Measurements from ENCODE around the gene PHC3.
"Not testable (repeated sequence)": the region's sequence is repeated elsewhere in the genome, so short reads cannot be mapped to it uniquely, and the experiment has no call there.

PHC3 gene

GRCh38 chr3:170128259-170128976 is 53.1 kb downstream of the PHC3 start:
- DNase-seq = no peak

- DNase-seq = no peak
Measured at GRCh38 chr3:170117134-170117533, 64.4 kb downstream of the PHC3 start.

GRCh38 chr3:170114165-170114564 is 67.4 kb downstream of the PHC3 start:
- not testable (repeated sequence) for DNase-seq

- DNase-seq = no peak
Measured at GRCh38 chr3:170111147-170111771, 70.3 kb downstream of the PHC3 start.

GRCh38 chr3:170109579-170110293 is 71.8 kb downstream of the PHC3 start:
- no peak for DNase-seq

- no peak for DNase-seq
Measured at GRCh38 chr3:170108955-170109354, 72.6 kb downstream of the PHC3 start.

- DNase-seq = no peak
Measured at GRCh38 chr3:170107941-170108340, 73.6 kb downstream of the PHC3 start.

GRCh38 chr3:170102431-170102830 is 79.1 kb downstream of the PHC3 start:
- DNase-seq = no peak

- DNase-seq = no peak
Measured at GRCh38 chr3:170100944-170101343, 80.6 kb downstream of the PHC3 start.

- no peak for DNase-seq
Measured at GRCh38 chr3:170098753-170099152, 82.8 kb downstream of the PHC3 start.

GRCh38 chr3:170096342-170096741 is 85.2 kb downstream of the PHC3 start:
- no peak for DNase-seq

GRCh38 chr3:170095771-170096170 is 85.8 kb downstream of the PHC3 start:
- no peak for DNase-seq

- no peak for DNase-seq
Measured at GRCh38 chr3:170092907-170093306, 88.6 kb downstream of the PHC3 start.

GRCh38 chr3:170090601-170090981 is 90.9 kb downstream of the PHC3 start:
- DNase-seq = no peak

- DNase-seq = no peak
Measured at GRCh38 chr3:170089862-170090600, 91.5 kb downstream of the PHC3 start.

GRCh38 chr3:170085396-170085795 is 96.1 kb downstream of the PHC3 start:
- DNase-seq = no peak

- DNase-seq = no peak
Measured at GRCh38 chr3:170083343-170083742, 98.2 kb downstream of the PHC3 start.

- DNase-seq = no peak
Measured at GRCh38 chr3:170081079-170081741, 100.3 kb downstream of the PHC3 start.

- no peak for DNase-seq
Measured at GRCh38 chr3:170080605-170081004, 100.9 kb downstream of the PHC3 start.

- no peak for DNase-seq
Measured at GRCh38 chr3:170079536-170080165, 101.9 kb downstream of the PHC3 start.

GRCh38 chr3:170078620-170079281 is 102.8 kb downstream of the PHC3 start:
- DNase-seq = no peak

- DNase-seq = no peak
Measured at GRCh38 chr3:170077361-170077760, 104.2 kb downstream of the PHC3 start.
